ENCODE data around the gene NANOS1. TPM values are rescaled to one million over a fixed set of nuclear protein-coding genes. Genes with fewer than 3 reads are reported as not detected.
A peak's percentile ranks its signal among the peaks of the same experiment; 100 is the strongest.

NANOS1 gene
- polyA plus RNA-seq, 1 donor from 2014 or later: not detected

- Mint-ChIP-seq H3K36me3 (peaks cover 2% of the 10 kb centered on the region), H3K4me3 (no peak overlapping the region), H3K27me3 (peaks cover 12% of the 10 kb centered on the region), H3K27ac (no peak overlapping the region), H3K4me1 (no peaks in the 10 kb centered on the region), H3K9me3 (peaks cover 0 to 3% (median 0%) of the 10 kb centered on the region in 3 donors)
Observed at GRCh38 chr10:118998183-118998582, 31.3 kb upstream of the NANOS1 start.

GRCh38 chr10:119001717-119002500 lies 27.6 kb upstream of the NANOS1 start:
- no peaks in the 10 kb centered on the region for H3K4me1 Mint-ChIP-seq
- no peak overlapping the region for H3K27ac Mint-ChIP-seq
- H3K27me3 Mint-ChIP-seq: peaks cover 15% of the 10 kb centered on the region
- no peak overlapping the region for H3K4me3 Mint-ChIP-seq
- H3K36me3 Mint-ChIP-seq: peaks cover 2% of the 10 kb centered on the region
- peaks cover 0 to 3% (median 0%) of the 10 kb centered on the region in 3 donors for H3K9me3 Mint-ChIP-seq

- no peaks in the 10 kb centered on the region for H3K36me3 Mint-ChIP-seq
- H3K27ac Mint-ChIP-seq: no peak overlapping the region
- no peak overlapping the region for H3K4me3 Mint-ChIP-seq
- peaks cover 0 to 3% (median 0%) of the 10 kb centered on the region in 3 donors for H3K9me3 Mint-ChIP-seq
- peaks cover 14% of the 10 kb centered on the region for H3K27me3 Mint-ChIP-seq
- no peaks in the 10 kb centered on the region for H3K4me1 Mint-ChIP-seq
Observed at GRCh38 chr10:119003572-119004289, 25.8 kb upstream of the NANOS1 start.

GRCh38 chr10:119005362-119006043 lies 24.0 kb upstream of the NANOS1 start:
- H3K27ac Mint-ChIP-seq: no peak overlapping the region
- H3K36me3 Mint-ChIP-seq: no peaks in the 10 kb centered on the region
- H3K27me3 Mint-ChIP-seq: peaks cover 19% of the 10 kb centered on the region
- no peaks in the 10 kb centered on the region for H3K4me1 Mint-ChIP-seq
- H3K4me3 Mint-ChIP-seq: no peak overlapping the region
- peaks cover 0 to 3% (median 0%) of the 10 kb centered on the region in 3 donors for H3K9me3 Mint-ChIP-seq

GRCh38 chr10:119006451-119007210 lies 22.9 kb upstream of the NANOS1 start:
- peaks cover 0 to 3% (median 0%) of the 10 kb centered on the region in 3 donors for H3K9me3 Mint-ChIP-seq
- H3K4me3 Mint-ChIP-seq: no peak overlapping the region
- no peaks in the 10 kb centered on the region for H3K36me3 Mint-ChIP-seq
- H3K27me3 Mint-ChIP-seq: peaks cover 21% of the 10 kb centered on the region
- H3K4me1 Mint-ChIP-seq: no peaks in the 10 kb centered on the region
- peak overlapping the region in 1 of 3 donors; percentile 28 for H3K27ac Mint-ChIP-seq

- no peak overlapping the region for H3K27ac Mint-ChIP-seq
- H3K4me1 Mint-ChIP-seq: no peaks in the 10 kb centered on the region
- H3K36me3 Mint-ChIP-seq: no peaks in the 10 kb centered on the region
- H3K9me3 Mint-ChIP-seq: peaks cover 0 to 2% (median 0%) of the 10 kb centered on the region in 3 donors
- H3K4me3 Mint-ChIP-seq: no peak overlapping the region
- H3K27me3 Mint-ChIP-seq: peaks cover 20% of the 10 kb centered on the region
Observed at GRCh38 chr10:119007211-119007574, 22.3 kb upstream of the NANOS1 start.

- no peak overlapping the region for H3K4me3 Mint-ChIP-seq
- peak overlapping the region in 1 of 3 donors; percentile 79 for H3K27ac Mint-ChIP-seq
- peaks cover 2 to 5% (median 4%) of the 10 kb centered on the region in 3 donors for H3K9me3 Mint-ChIP-seq
- H3K27me3 Mint-ChIP-seq: peaks cover 8% of the 10 kb centered on the region
- H3K4me1 Mint-ChIP-seq: no peaks in the 10 kb centered on the region
- no peaks in the 10 kb centered on the region for H3K36me3 Mint-ChIP-seq
Observed at GRCh38 chr10:119020627-119020946, 8.9 kb upstream of the NANOS1 start.

GRCh38 chr10:119022846-119023552 lies 6.5 kb upstream of the NANOS1 start:
- H3K27ac Mint-ChIP-seq: no peak overlapping the region
- H3K9me3 Mint-ChIP-seq: peaks cover 2 to 5% (median 4%) of the 10 kb centered on the region in 3 donors
- H3K27me3 Mint-ChIP-seq: peaks cover 5% of the 10 kb centered on the region
- no peaks in the 10 kb centered on the region for H3K36me3 Mint-ChIP-seq
- H3K4me3 Mint-ChIP-seq: no peak overlapping the region
- H3K4me1 Mint-ChIP-seq: no peaks in the 10 kb centered on the region

- no peak overlapping the region for H3K4me3 Mint-ChIP-seq
Observed at GRCh38 chr10:119023553-119023868, 6.0 kb upstream of the NANOS1 start.

GRCh38 chr10:119024882-119025281 lies 4.6 kb upstream of the NANOS1 start:
- H3K4me1 Mint-ChIP-seq: no peaks in the 10 kb centered on the region
- peaks cover 2% of the 10 kb centered on the region for H3K27me3 Mint-ChIP-seq
- H3K27ac Mint-ChIP-seq: no peak overlapping the region
- H3K4me3 Mint-ChIP-seq: peak overlapping the region in 1 of 4 donors; percentile 28
- no peaks in the 10 kb centered on the region for H3K9me3 Mint-ChIP-seq
- no peaks in the 10 kb centered on the region for H3K36me3 Mint-ChIP-seq

More at GRCh38 chr10:119023553-119023868, 6.0 kb upstream of the NANOS1 start:
- Mint-ChIP-seq H3K9me3 (peaks cover 0 to 5% (median 4%) of the 10 kb centered on the region in 3 donors), H3K36me3 (no peaks in the 10 kb centered on the region), H3K27ac (no peak overlapping the region), H3K4me1 (no peaks in the 10 kb centered on the region), H3K27me3 (peaks cover 2% of the 10 kb centered on the region)

GRCh38 chr10:119025336-119025735 lies 4.2 kb upstream of the NANOS1 start:
- H3K4me3 Mint-ChIP-seq: no peak overlapping the region
- no peaks in the 10 kb centered on the region for H3K36me3 Mint-ChIP-seq
- no peaks in the 10 kb centered on the region for H3K9me3 Mint-ChIP-seq
- no peak overlapping the region for H3K27ac Mint-ChIP-seq
- no peaks in the 10 kb centered on the region for H3K4me1 Mint-ChIP-seq
- peaks cover 2% of the 10 kb centered on the region for H3K27me3 Mint-ChIP-seq

GRCh38 chr10:119025776-119026175 lies 3.7 kb upstream of the NANOS1 start:
- Mint-ChIP-seq H3K36me3 (no peaks in the 10 kb centered on the region), H3K4me3 (peak overlapping the region in 1 of 4 donors; percentile 66), H3K27ac (no peak overlapping the region), H3K27me3 (peaks cover 2% of the 10 kb centered on the region), H3K9me3 (no peaks in the 10 kb centered on the region), H3K4me1 (peaks cover 0 to 2% (median 2%) of the 10 kb centered on the region in 3 donors)

GRCh38 chr10:119026301-119027110 lies 3.0 kb upstream of the NANOS1 start:
- peak overlapping the region in 1 of 4 donors; percentile 66 for H3K4me3 Mint-ChIP-seq
- H3K36me3 Mint-ChIP-seq: no peaks in the 10 kb centered on the region
- peak overlapping the region in 1 of 3 donors; percentile 26 for H3K27ac Mint-ChIP-seq
- H3K4me1 Mint-ChIP-seq: peaks cover 3 to 10% (median 8%) of the 10 kb centered on the region in 3 donors
- H3K9me3 Mint-ChIP-seq: no peaks in the 10 kb centered on the region
- H3K27me3 Mint-ChIP-seq: peaks cover 2% of the 10 kb centered on the region

Measured in IgD-negative memory B cell (primary cell).